HG02852 (cell line): ENCODE data around the gene RAPGEF3.

Source experiments
- ATAC-seq: cut with Tn5 transposase; IDR thresholded peaks from one replicate; pipeline ENCODE4 v1.9.1; 2021; ENCODE audit warnings: mild to moderate bottlenecking, moderate library complexity; ENCODE audit not compliant: unreplicated experiment

RAPGEF3 gene

GRCh38 chr12:47725091-47725772 lies 33.4 kb downstream of the RAPGEF3 start, which contains the start of gene ENDOU:
Gene ENDOU (minus strand): TSS chr12:47725490. CDS start chr12:47725413, 77 bp downstream.
- ATAC-seq: no peak

GRCh38 chr12:47722941-47723631 lies 35.6 kb downstream of the RAPGEF3 start:
- ATAC-seq: no peak

GRCh38 chr12:47722136-47722834 lies 36.4 kb downstream of the RAPGEF3 start:
- no peak for ATAC-seq

GRCh38 chr12:47721431-47721973 lies 37.2 kb downstream of the RAPGEF3 start:
- ATAC-seq: no peak

- ATAC-seq: no peak
Measured at GRCh38 chr12:47718531-47718930, 40.1 kb downstream of the RAPGEF3 start.

GRCh38 chr12:47717443-47718193 lies 41.1 kb downstream of the RAPGEF3 start:
- no peak for ATAC-seq

- no peak for ATAC-seq
Measured at GRCh38 chr12:47717046-47717442, 41.6 kb downstream of the RAPGEF3 start.

GRCh38 chr12:47715877-47716548 lies 42.7 kb downstream of the RAPGEF3 start:
- ATAC-seq: no peak

- ATAC-seq: peak; percentile 76
Measured at GRCh38 chr12:47715393-47715876, 43.2 kb downstream of the RAPGEF3 start.

GRCh38 chr12:47714826-47715386 lies 43.8 kb downstream of the RAPGEF3 start:
- ATAC-seq: peak; percentile 17

- no peak for ATAC-seq
Measured at GRCh38 chr12:47712171-47712570, 46.5 kb downstream of the RAPGEF3 start.

- ATAC-seq: no peak
Measured at GRCh38 chr12:47711448-47711847, 47.2 kb downstream of the RAPGEF3 start.

- ATAC-seq: no peak
Measured at GRCh38 chr12:47710278-47710677, 48.4 kb downstream of the RAPGEF3 start.

GRCh38 chr12:47709671-47710070 lies 49.0 kb downstream of the RAPGEF3 start:
- ATAC-seq: no peak

- ATAC-seq: no peak
Measured at GRCh38 chr12:47709237-47709636, 49.4 kb downstream of the RAPGEF3 start.

- no peak for ATAC-seq
Measured at GRCh38 chr12:47707905-47708543, 50.7 kb downstream of the RAPGEF3 start.

GRCh38 chr12:47707355-47707754 lies 51.3 kb downstream of the RAPGEF3 start:
- no peak for ATAC-seq

- ATAC-seq: peak; percentile 78
Measured at GRCh38 chr12:47705566-47706425, 52.9 kb downstream of the RAPGEF3 start, which contains the start of gene RPAP3. Gene RPAP3 (minus strand): TSS chr12:47706030. CDS start chr12:47702840, 3,190 bp downstream.
